ENCODE measurements around the gene ICAM4.
"Not testable (repeated sequence)": the region's sequence is repeated elsewhere in the genome, so short reads cannot be mapped to it uniquely, and the experiment has no call there.

The ICAM4 gene

GRCh38 chr19:10286803-10287737 is at the start of gene ICAM4:
TSS of gene ICAM4 (plus strand) at chr19:10286955. CDS start at chr19:10287013, 58 bp downstream.
- peak within 1 kb of the TSS; percentile 7 to 67 (median 48) for H3K4me3 ChIP-seq
- TF ChIP-seq Cebpa-rat (IDR thresholded peaks at IDR 0.05): no peak
- H3K27me3 ChIP-seq: peaks cover 47 to 59% (median 55%) of the 10 kb centered on the region in 11 experiments
- H3K36me3 ChIP-seq: peaks cover 20 to 43% (median 38%) of the 10 kb centered on the region in 11 experiments
- H4K20me1 ChIP-seq: peaks cover 21 to 83% (median 34%) of the 10 kb centered on the region in 11 experiments; a peak in 21 of 22 replicates
- peaks cover 67 to 99% (median 74%) of the 10 kb centered on the region in 10 experiments for H3K4me1 ChIP-seq
- peak within 1 kb of the TSS in 10 of 11 experiments; percentile 32 to 77 (median 62); a peak in 19 of 22 replicates for H3K27ac ChIP-seq
- peak within 1 kb of the TSS; percentile 20 to 72 (median 58); a peak in 20 of 22 replicates for H3K9ac ChIP-seq
- H3K9me3 ChIP-seq (replicated peaks in 1 of 11): peaks cover 0 to 7% (median 0%) of the 10 kb centered on the region in 11 experiments; a peak in 3 of 22 replicates
- H3K4me2 ChIP-seq: peak within 1 kb of the TSS; percentile 83 to 96 (median 88)

- no peaks in the 10 kb centered on the region for H3K9me3 ChIP-seq (replicated peaks in 1 of 11)
- H3K9ac ChIP-seq: peak overlapping the region in 4 of 11 experiments; percentile 14 to 35 (median 28); a peak in 3 of 22 replicates
- H3K27ac ChIP-seq: peak overlapping the region in 10 of 11 experiments; percentile 17 to 91 (median 86); a peak in 15 of 22 replicates
- no peaks in the 10 kb centered on the region for H3K36me3 ChIP-seq
- H3K4me1 ChIP-seq: peaks cover 53 to 99% (median 92%) of the 10 kb centered on the region in 10 experiments
- H3K27me3 ChIP-seq: no peaks in the 10 kb centered on the region
- H4K20me1 ChIP-seq: no peaks in the 10 kb centered on the region
- H3K4me2 ChIP-seq: peak overlapping the region; percentile 80 to 97 (median 89)
- H3K4me3 ChIP-seq: no peak overlapping the region
- no peak for TF ChIP-seq Cebpa-rat (IDR thresholded peaks at IDR 0.05)
These were observed 49.1 kb upstream of the ICAM4 start for GRCh38 chr19:10237702-10238101.

DNA sequence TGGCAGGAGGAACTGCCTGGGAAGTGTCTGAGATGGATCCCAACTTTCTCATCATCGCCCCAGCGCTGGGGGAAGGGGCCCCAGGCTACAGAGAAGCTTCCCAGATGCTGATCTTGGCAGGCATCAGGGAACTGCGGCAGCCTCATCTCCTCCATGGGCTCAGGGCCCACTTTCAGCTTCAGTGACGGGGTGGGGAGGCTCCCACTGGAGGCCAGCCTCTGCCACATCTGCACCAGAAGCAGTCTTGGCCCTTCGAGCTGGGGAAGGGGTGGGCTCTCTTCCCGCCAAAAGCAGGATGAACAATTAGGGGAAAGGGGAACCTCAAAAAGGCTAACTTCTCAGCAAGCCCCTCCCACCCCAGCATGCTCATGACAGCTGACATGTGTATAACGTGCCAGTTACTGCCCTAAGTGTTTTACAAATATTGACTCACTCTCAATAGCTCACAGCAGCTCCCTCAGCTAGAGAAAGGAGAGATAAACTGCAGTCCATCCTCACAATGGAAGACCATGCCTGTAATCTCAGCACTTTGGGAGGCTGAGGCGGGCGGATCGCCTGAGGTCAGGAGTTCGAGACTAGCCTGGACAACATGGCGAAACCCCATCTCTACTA is 48.5 kb upstream of the ICAM4 start:
- Histone ChIP-seq H3K9ac (peak overlapping the region in 5 of 11 experiments; percentile 8 to 35 (median 27); a peak in 6 of 22 replicates), H3K27me3 (no peaks in the 10 kb centered on the region), H3K4me2 (peak overlapping the region; percentile 80 to 97 (median 89)), H3K27ac (peak overlapping the region in 10 of 11 experiments; percentile 17 to 91 (median 72); a peak in 15 of 22 replicates), H3K4me3 (no peak overlapping the region), H3K9me3 (replicated peaks in 1 of 11) (no peaks in the 10 kb centered on the region), H3K36me3 (no peaks in the 10 kb centered on the region), H4K20me1 (no peaks in the 10 kb centered on the region), H3K4me1 (peaks cover 59 to 100% (median 95%) of the 10 kb centered on the region in 10 experiments)
- TF ChIP-seq Cebpa-rat (IDR thresholded peaks at IDR 0.05): no peak

GRCh38 chr19:10241826-10242449 is 44.8 kb upstream of the ICAM4 start:
- H3K4me2 ChIP-seq: peak overlapping the region in 7 of 11 experiments; percentile 49 to 75 (median 62); a peak in 12 of 22 replicates
- H3K27ac ChIP-seq: peak overlapping the region in 6 of 11 experiments; percentile 13 to 87 (median 78); a peak in 10 of 22 replicates
- H3K9ac ChIP-seq; H3K9me3 ChIP-seq (replicated peaks in 1 of 11); H4K20me1 ChIP-seq; H3K27me3 ChIP-seq; H3K36me3 ChIP-seq; H3K4me3 ChIP-seq: not testable (repeated sequence)
- peaks cover 42 to 100% (median 98%) of the 10 kb centered on the region in 10 experiments for H3K4me1 ChIP-seq

GRCh38 chr19:10243606-10244005 is 43.1 kb upstream of the ICAM4 start:
- Histone ChIP-seq H3K27ac (peak overlapping the region in 9 of 11 experiments; percentile 25 to 87 (median 62); a peak in 16 of 22 replicates), H3K27me3 (no peaks in the 10 kb centered on the region), H3K9me3 (replicated peaks in 1 of 11) (no peaks in the 10 kb centered on the region), H3K4me2 (peak overlapping the region; percentile 24 to 75 (median 60); a peak in 17 of 22 replicates), H3K36me3 (no peaks in the 10 kb centered on the region), H3K4me1 (peaks cover 25 to 99% (median 97%) of the 10 kb centered on the region in 10 experiments), H3K9ac (peak overlapping the region in 5 of 11 experiments; percentile 15 to 60 (median 47); a peak in 6 of 22 replicates), H3K4me3 (no peak overlapping the region), H4K20me1 (no peaks in the 10 kb centered on the region)
- no peak for TF ChIP-seq Cebpa-rat (IDR thresholded peaks at IDR 0.05)

GRCh38 chr19:10245189-10245939 is 41.4 kb upstream of the ICAM4 start:
- Histone ChIP-seq H3K27ac (peak overlapping the region in 7 of 11 experiments; percentile 2 to 87 (median 77); a peak in 10 of 22 replicates), H4K20me1 (no peaks in the 10 kb centered on the region), H3K27me3 (no peaks in the 10 kb centered on the region), H3K4me2 (peak overlapping the region in 9 of 11 experiments; percentile 1 to 75 (median 32); a peak in 14 of 22 replicates), H3K9me3 (replicated peaks in 1 of 11) (no peaks in the 10 kb centered on the region), H3K9ac (peak overlapping the region in 2 of 11 experiments; percentile 6 to 60; a peak in 2 of 22 replicates), H3K4me3 (no peak overlapping the region), H3K36me3 (no peaks in the 10 kb centered on the region), H3K4me1 (peaks cover 15 to 93% (median 84%) of the 10 kb centered on the region in 10 experiments)
- TF ChIP-seq Cebpa-rat (IDR thresholded peaks at IDR 0.05): no peak

- H3K4me1 ChIP-seq: peaks cover 24 to 90% (median 83%) of the 10 kb centered on the region in 10 experiments
- TF ChIP-seq Cebpa-rat (IDR thresholded peaks at IDR 0.05): no peak
These were observed 40.2 kb upstream of the ICAM4 start for GRCh38 chr19:10246511-10246910.

More at GRCh38 chr19:10246511-10246910, 40.2 kb upstream of the ICAM4 start:
- Histone ChIP-seq H4K20me1 (no peaks in the 10 kb centered on the region), H3K27ac (peak overlapping the region in 3 of 11 experiments; percentile 6 to 55 (median 51); a peak in 3 of 22 replicates), H3K27me3 (no peaks in the 10 kb centered on the region), H3K4me3 (no peak overlapping the region), H3K9ac (peak overlapping the region in 2 of 11 experiments; percentile 25 to 42; a peak in 1 of 22 replicates), H3K4me2 (peak overlapping the region in 4 of 11 experiments; percentile 22 to 69 (median 50); a peak in 4 of 22 replicates), H3K9me3 (replicated peaks in 1 of 11) (no peaks in the 10 kb centered on the region), H3K36me3 (no peaks in the 10 kb centered on the region)
